Subcutaneous abdominal adipose tissue (tissue), 5 donors: ENCODE measurements around the gene RSPH4A.

Experiments used
- H3K27ac ChIP-seq: one replicate; pipeline ENCODE4 v1.7.0; 2013; ENCODE audit warnings: low read depth, mild to moderate bottlenecking, inconsistent platforms, low read length, moderate library complexity
- H3K27me3 ChIP-seq, 5 donors: one replicate each; pipeline ENCODE4 v1.7.0; 2013; ENCODE audit warnings: low read length in 5 of 5, inconsistent platforms in 1 of 5; ENCODE audit not compliant: control insufficient read depth in 5 of 5, insufficient read depth in 4 of 5
- H3K36me3 ChIP-seq, 5 donors: one replicate each; pipeline ENCODE4 v1.7.0; 2013; ENCODE audit warnings: low read length in 5 of 5; ENCODE audit not compliant: control insufficient read depth in 5 of 5, insufficient read depth in 5 of 5
- H3K4me1 ChIP-seq, 5 donors: one replicate each; pipeline ENCODE4 v1.7.0; 2013; ENCODE audit warnings: low read length in 5 of 5, mild to moderate bottlenecking in 3 of 5, moderate library complexity in 1 of 5; ENCODE audit not compliant: control insufficient read depth in 5 of 5, insufficient read depth in 5 of 5
- H3K4me3 ChIP-seq, 5 donors: one replicate each; pipeline ENCODE4 v1.7.0; 2013; ENCODE audit warnings: low read length in 5 of 5, low read depth in 1 of 5
- H3K9ac ChIP-seq, 5 donors: one replicate each; pipeline ENCODE4 v1.7.0; 2013; ENCODE audit warnings: low read length in 5 of 5, mild to moderate bottlenecking in 4 of 5, moderate library complexity in 3 of 5
- H3K9me3 ChIP-seq, 5 donors: one replicate each; pipeline ENCODE4 v1.7.0; 2013; ENCODE audit warnings: low read length in 5 of 5; ENCODE audit not compliant: control insufficient read depth in 5 of 5
- donor health status: healthy.
- donor health status: healthy.
- donor health status: healthy.
- donor health status: healthy.
- donor health status: healthy.

The RSPH4A gene

DNA sequence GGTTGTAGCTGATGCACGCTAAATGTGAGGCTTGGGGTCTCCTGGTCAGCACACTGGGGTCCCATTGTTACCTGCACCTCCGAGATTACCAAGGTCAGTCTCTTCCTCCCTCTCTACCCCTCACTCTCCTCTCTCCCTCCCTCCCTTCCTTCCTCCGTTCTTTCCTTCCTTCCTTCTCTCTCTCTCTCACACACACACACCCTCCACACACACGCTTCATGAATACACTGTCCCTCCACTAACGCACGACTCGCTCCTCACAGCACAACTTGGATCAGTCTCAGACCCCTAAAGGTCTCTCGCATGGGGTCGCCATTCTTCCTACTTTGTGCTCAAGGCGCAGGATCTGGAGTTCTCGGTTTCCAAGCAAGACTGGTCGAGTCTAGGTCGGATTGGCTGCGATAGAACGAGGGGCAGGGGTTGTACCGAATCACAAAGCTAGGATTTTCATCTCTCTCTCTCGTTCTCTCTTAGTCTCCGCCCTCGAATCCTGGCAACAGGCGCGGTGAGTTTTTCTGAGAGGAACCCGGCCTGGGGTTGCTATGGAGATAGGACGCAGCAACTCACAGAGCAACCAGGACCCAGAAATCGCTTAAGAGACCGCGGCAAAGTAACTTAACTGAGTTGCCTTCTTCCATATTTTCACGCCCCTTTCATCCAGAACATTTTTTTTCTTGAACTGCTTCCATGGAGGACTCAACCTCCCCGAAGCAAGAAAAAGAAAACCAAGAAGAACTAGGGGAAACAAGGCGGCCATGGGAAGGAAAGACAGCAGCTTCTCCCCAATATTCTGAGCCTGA is at the start of gene RSPH4A:
RSPH4A (plus strand) TSS at position 543 of the 800 bp plus-strand sequence; CDS start at position 688, 145 bp downstream.
- H3K36me3 ChIP-seq: no peaks in the 10 kb centered on the region
- H3K4me3 ChIP-seq: peak within 1 kb of the TSS; percentile 67 to 96 (median 86)
- no peaks in the 10 kb centered on the region for H3K27me3 ChIP-seq
- H3K9me3 ChIP-seq: no peaks in the 10 kb centered on the region
- H3K4me1 ChIP-seq: peaks cover 0 to 15% (median 13%) of the 10 kb centered on the region in 5 donors
- H3K27ac ChIP-seq: no peak within 1 kb of the TSS
- H3K9ac ChIP-seq: peak within 1 kb of the TSS; percentile 21 to 84 (median 57)

DNA sequence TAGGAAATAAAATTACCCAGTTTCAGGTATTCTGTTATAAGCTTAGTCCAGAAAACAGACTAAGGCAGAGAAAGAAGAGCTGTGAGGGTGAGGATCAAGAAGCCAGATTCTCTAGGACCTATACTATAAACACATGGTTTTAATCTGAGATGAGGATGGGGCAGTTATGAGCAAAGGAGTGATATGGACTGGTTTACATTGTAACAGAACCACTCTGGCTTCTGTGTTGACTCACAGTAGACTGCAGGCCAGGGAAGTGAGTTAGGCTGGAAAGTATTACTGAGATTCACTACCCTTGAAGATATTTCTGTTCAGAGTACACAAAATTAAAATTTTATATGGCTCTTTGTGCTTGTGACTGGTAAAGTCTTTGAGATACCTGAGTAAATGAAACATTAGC is 48.2 kb upstream of the RSPH4A start:
- H3K36me3 ChIP-seq: no peaks in the 10 kb centered on the region
- H3K27me3 ChIP-seq: no peaks in the 10 kb centered on the region
- H3K9ac ChIP-seq: no peak overlapping the region
- H3K4me1 ChIP-seq: peaks cover 8 to 37% (median 29%) of the 10 kb centered on the region in 5 donors
- H3K27ac ChIP-seq: no peak overlapping the region
- H3K4me3 ChIP-seq: no peak overlapping the region
- H3K9me3 ChIP-seq: no peaks in the 10 kb centered on the region

GRCh38 chr6:116568821-116569755 is 47.2 kb upstream of the RSPH4A start:
- peaks cover 8 to 38% (median 34%) of the 10 kb centered on the region in 5 donors for H3K4me1 ChIP-seq
- H3K4me3 ChIP-seq: no peak overlapping the region
- no peaks in the 10 kb centered on the region for H3K9me3 ChIP-seq
- H3K36me3 ChIP-seq: no peaks in the 10 kb centered on the region
- no peak overlapping the region for H3K9ac ChIP-seq
- H3K27me3 ChIP-seq: no peaks in the 10 kb centered on the region
- H3K27ac ChIP-seq: no peak overlapping the region

- H3K9me3 ChIP-seq: no peaks in the 10 kb centered on the region
- peak within 1 kb of the TSS; percentile 82 for H3K27ac ChIP-seq
- H3K4me3 ChIP-seq: peak within 1 kb of the TSS; percentile 93 to 99 (median 97)
- peaks cover 0 to 5% (median 0%) of the 10 kb centered on the region in 5 donors for H3K36me3 ChIP-seq
- no peaks in the 10 kb centered on the region for H3K27me3 ChIP-seq
- peak within 1 kb of the TSS; percentile 95 to 100 (median 99) for H3K9ac ChIP-seq
- H3K4me1 ChIP-seq: peaks cover 5 to 29% (median 27%) of the 10 kb centered on the region in 5 donors
Measured at GRCh38 chr6:116570856-116571682, 45.2 kb upstream of the RSPH4A start, which contains the start of gene RWDD1. TSS of gene RWDD1 (plus strand) at chr6:116571504. CDS start at chr6:116571583, 79 bp downstream.

GRCh38 chr6:116571683-116572000 is 44.6 kb upstream of the RSPH4A start:
- H3K36me3 ChIP-seq: peaks cover 0 to 8% (median 0%) of the 10 kb centered on the region in 5 donors
- no peaks in the 10 kb centered on the region for H3K27me3 ChIP-seq
- peak overlapping the region; percentile 85 to 99 (median 95) for H3K9ac ChIP-seq
- peak overlapping the region; percentile 85 to 99 (median 94) for H3K4me3 ChIP-seq
- H3K27ac ChIP-seq: peak overlapping the region; percentile 82
- H3K9me3 ChIP-seq: no peaks in the 10 kb centered on the region
- peaks cover 5 to 29% (median 27%) of the 10 kb centered on the region in 5 donors for H3K4me1 ChIP-seq

DNA sequence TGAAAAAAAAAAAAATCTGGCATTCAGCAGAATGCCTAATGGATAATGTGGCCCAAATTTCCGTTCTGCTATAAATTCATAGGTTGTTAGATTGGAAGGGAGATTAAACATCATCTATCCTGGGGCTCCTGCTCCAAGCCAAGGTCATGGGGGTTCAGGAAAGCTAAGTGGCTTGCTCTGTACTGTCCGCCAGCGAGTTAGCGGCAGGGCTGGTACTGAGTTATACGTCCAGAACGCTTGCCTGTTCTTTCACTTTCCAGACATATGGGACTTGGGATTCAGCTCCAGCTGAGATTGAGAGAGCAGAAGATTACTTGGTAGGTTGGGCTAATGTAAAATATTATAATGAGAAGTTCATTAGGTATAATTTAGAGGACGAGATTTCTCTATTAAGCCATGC is 44.1 kb upstream of the RSPH4A start:
- H3K9me3 ChIP-seq: no peaks in the 10 kb centered on the region
- H3K4me1 ChIP-seq: peaks cover 5 to 29% (median 27%) of the 10 kb centered on the region in 5 donors
- peaks cover 0 to 13% (median 2%) of the 10 kb centered on the region in 5 donors for H3K36me3 ChIP-seq
- peak overlapping the region; percentile 85 to 99 (median 95) for H3K9ac ChIP-seq
- H3K4me3 ChIP-seq: peak overlapping the region; percentile 85 to 99 (median 94)
- no peaks in the 10 kb centered on the region for H3K27me3 ChIP-seq
- H3K27ac ChIP-seq: peak overlapping the region; percentile 82

DNA sequence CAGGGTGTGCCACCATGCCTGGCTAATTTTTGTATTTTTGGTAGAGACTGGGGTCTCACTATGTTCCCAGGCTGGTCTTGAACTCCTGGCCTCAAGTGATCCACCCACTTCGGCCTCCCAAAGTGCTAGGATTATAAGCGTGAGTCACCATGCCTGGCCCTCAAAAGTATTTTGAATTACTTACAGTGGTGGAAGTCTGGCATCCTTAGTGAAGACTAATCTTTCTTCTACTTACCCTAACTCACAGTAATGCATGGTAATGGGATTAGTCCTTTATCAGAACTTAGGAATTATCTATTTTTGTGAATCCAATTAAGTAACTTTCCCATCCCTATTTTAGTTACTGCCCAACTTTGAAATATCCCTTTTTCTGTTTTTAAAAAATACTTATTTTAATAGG is 41.1 kb upstream of the RSPH4A start:
- Histone ChIP-seq H3K9ac (no peak overlapping the region), H3K9me3 (no peaks in the 10 kb centered on the region), H3K4me3 (no peak overlapping the region), H3K36me3 (peaks cover 0 to 14% (median 2%) of the 10 kb centered on the region in 5 donors), H3K4me1 (peaks cover 5 to 26% (median 22%) of the 10 kb centered on the region in 5 donors), H3K27ac (no peak overlapping the region), H3K27me3 (no peaks in the 10 kb centered on the region)

GRCh38 chr6:116577486-116577885 is 38.8 kb upstream of the RSPH4A start:
- Histone ChIP-seq H3K27me3 (no peaks in the 10 kb centered on the region), H3K27ac (no peak overlapping the region), H3K36me3 (peaks cover 0 to 18% (median 2%) of the 10 kb centered on the region in 5 donors), H3K4me3 (no peak overlapping the region), H3K9ac (no peak overlapping the region), H3K4me1 (peaks cover 2 to 11% (median 11%) of the 10 kb centered on the region in 5 donors), H3K9me3 (no peaks in the 10 kb centered on the region)

GRCh38 chr6:116578335-116578734 is 37.9 kb upstream of the RSPH4A start:
- Histone ChIP-seq H3K9me3 (no peaks in the 10 kb centered on the region), H3K36me3 (peaks cover 0 to 18% (median 2%) of the 10 kb centered on the region in 5 donors), H3K4me3 (no peak overlapping the region), H3K27me3 (no peaks in the 10 kb centered on the region), H3K27ac (no peak overlapping the region), H3K4me1 (peaks cover 0 to 3% (median 2%) of the 10 kb centered on the region in 5 donors), H3K9ac (no peak overlapping the region)
